Measurements from ENCODE around the gene RHEB.

The RHEB gene

DNA sequence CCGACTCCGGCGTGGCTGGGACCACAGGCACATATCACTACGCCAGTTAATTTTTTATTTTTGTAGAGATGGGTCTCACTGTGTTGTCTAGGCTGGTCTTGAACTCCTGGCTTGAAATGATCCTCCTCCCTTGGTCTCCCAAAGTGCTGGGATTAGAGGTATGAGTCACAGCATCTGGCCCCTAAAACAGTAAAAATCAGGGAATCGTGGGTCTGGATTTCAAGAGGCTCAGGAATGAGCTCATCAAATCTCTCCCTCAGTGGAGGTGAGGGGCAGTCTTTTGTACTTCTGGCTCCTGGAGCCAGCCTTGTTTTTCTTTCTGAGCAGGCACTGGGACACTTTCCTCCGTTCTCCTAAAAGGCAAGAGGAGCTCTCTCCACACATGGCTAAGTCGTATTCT, 32.1 kb upstream of the RHEB start:
- H3K79me2 ChIP-seq, result no peaks in the 10 kb centered on the region
- no peaks in the 10 kb centered on the region for H3K36me3 ChIP-seq (ENCODE audit: control insufficient read depth, insufficient read depth, low read length)
- H3K4me1 ChIP-seq, result peaks cover 13% of the 10 kb centered on the region
- H3K27me3 ChIP-seq (ENCODE audit: control insufficient read depth, insufficient read depth, low read length), result no peaks in the 10 kb centered on the region
- TF ChIP-seq, protein P1, sequence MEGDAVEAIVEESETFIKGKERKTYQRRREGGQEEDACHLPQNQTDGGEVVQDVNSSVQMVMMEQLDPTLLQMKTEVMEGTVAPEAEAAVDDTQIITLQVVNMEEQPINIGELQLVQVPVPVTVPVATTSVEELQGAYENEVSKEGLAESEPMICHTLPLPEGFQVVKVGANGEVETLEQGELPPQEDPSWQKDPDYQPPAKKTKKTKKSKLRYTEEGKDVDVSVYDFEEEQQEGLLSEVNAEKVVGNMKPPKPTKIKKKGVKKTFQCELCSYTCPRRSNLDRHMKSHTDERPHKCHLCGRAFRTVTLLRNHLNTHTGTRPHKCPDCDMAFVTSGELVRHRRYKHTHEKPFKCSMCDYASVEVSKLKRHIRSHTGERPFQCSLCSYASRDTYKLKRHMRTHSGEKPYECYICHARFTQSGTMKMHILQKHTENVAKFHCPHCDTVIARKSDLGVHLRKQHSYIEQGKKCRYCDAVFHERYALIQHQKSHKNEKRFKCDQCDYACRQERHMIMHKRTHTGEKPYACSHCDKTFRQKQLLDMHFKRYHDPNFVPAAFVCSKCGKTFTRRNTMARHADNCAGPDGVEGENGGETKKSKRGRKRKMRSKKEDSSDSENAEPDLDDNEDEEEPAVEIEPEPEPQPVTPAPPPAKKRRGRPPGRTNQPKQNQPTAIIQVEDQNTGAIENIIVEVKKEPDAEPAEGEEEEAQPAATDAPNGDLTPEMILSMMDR (IDR thresholded peaks at IDR 0.05), result no peak
- peak overlapping the region; percentile 81 for H2AFZ ChIP-seq
- H3K9ac ChIP-seq, result no peak overlapping the region
- no peak overlapping the region for H3K4me3 ChIP-seq (ENCODE audit: low read depth, low read length)
- H3K4me2 ChIP-seq (ENCODE audit: low read length), result no peak overlapping the region
- peak overlapping the region; percentile 75 for H3K27ac ChIP-seq
- no peaks in the 10 kb centered on the region for H3K9me3 ChIP-seq (ENCODE audit: control insufficient read depth, low read length)

DNA sequence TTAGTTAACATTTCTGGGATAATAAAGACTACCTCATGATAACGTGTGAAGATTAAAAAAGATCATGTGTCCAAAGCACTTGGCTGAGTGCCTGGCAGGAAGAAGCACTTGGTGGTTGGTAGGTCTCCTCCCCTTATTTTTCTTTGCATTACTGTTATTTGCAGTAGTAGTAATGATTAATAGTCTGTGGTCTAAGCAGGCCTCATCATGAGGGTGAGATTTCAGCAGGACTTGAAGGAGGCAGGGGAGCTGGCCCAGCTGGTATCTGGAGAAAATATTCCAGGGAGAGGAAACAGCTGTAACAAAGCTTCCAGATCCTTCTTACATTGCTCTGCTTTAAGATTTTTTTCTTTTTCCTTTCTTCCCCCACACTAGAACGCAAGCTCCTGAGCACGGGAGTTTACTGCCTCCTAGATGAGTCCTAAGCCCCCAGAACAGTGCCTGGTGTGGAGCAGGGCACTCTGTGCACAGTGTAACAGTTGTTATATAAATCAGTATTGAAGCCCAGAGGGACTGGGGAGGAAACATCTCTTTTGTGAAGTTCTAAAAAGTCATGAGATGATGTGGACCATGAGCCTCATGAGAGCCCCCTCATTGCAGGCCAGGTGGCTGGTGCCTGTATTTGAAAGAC, 31.1 kb upstream of the RHEB start:
- no peak overlapping the region for H2AFZ ChIP-seq
- no peak overlapping the region for H3K9ac ChIP-seq
- H3K36me3 ChIP-seq (ENCODE audit: control insufficient read depth, insufficient read depth, low read length), result no peaks in the 10 kb centered on the region
- no peaks in the 10 kb centered on the region for H3K9me3 ChIP-seq (ENCODE audit: control insufficient read depth, low read length)
- H3K4me1 ChIP-seq, result peaks cover 13% of the 10 kb centered on the region
- H3K27ac ChIP-seq, result no peak overlapping the region
- TF ChIP-seq, protein P1 (IDR thresholded peaks at IDR 0.05), result no peak
- H3K4me3 ChIP-seq (ENCODE audit: low read depth, low read length), result no peak overlapping the region
- H3K4me2 ChIP-seq (ENCODE audit: low read length), result no peak overlapping the region
- no peaks in the 10 kb centered on the region for H3K27me3 ChIP-seq (ENCODE audit: control insufficient read depth, insufficient read depth, low read length)
- no peaks in the 10 kb centered on the region for H3K79me2 ChIP-seq

DNA sequence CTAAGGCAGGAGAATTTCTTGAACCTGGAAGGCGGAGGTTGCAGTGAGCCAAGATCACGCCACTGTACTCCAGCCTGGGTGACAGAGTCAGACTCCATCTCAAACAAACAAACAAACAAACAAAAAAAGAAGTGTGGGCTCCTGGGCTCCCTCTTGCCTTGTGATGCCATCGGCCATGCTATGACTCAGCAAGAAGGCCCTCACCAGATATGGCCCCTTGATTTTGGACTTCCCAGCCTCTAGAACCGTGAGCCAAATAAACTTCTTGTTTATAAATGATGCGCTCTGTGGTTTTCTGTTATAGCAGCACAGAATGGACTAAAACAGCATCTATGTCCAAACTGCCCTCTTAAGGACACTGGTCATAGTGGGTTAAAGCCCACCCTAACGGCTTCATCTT, 29.9 kb upstream of the RHEB start:
- Histone ChIP-seq H3K79me2 (no peaks in the 10 kb centered on the region), H3K4me2 (ENCODE audit: low read length) (no peak overlapping the region), H3K27me3 (ENCODE audit: control insufficient read depth, insufficient read depth, low read length) (no peaks in the 10 kb centered on the region), H3K9me3 (ENCODE audit: control insufficient read depth, low read length) (no peaks in the 10 kb centered on the region), H2AFZ (no peak overlapping the region), H3K4me3 (ENCODE audit: low read depth, low read length) (no peak overlapping the region), H3K4me1 (peaks cover 13% of the 10 kb centered on the region), H3K27ac (no peak overlapping the region), H3K36me3 (ENCODE audit: control insufficient read depth, insufficient read depth, low read length) (no peaks in the 10 kb centered on the region), H3K9ac (no peak overlapping the region)
- TF ChIP-seq, protein P1 (IDR thresholded peaks at IDR 0.05), result no peak

DNA sequence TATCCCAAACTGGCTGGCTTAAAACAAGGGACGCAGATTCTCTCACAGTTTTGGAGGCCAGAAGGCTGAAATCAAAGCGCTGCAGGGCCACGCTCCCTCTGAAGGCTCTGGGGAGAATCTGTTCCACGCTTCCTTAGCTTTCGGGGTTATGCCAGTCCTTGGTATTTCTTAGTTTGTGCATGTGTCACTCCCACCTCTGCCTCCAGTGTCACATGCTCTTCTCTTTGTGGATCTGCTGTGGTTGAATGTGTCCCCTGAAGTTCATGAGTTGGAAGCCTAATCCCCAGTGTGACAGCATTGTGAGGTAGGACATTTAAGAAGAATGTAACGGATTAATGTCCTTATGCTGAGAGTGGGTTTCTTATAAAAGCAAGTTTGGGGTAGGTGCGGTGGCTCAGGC, 29.4 kb upstream of the RHEB start:
- Histone ChIP-seq H3K4me3 (ENCODE audit: low read depth, low read length) (no peak overlapping the region), H3K4me1 (peaks cover 13% of the 10 kb centered on the region), H3K9ac (no peak overlapping the region), H3K27ac (no peak overlapping the region), H3K36me3 (ENCODE audit: control insufficient read depth, insufficient read depth, low read length) (no peaks in the 10 kb centered on the region), H3K79me2 (no peaks in the 10 kb centered on the region), H2AFZ (no peak overlapping the region), H3K9me3 (ENCODE audit: control insufficient read depth, low read length) (no peaks in the 10 kb centered on the region), H3K4me2 (ENCODE audit: low read length) (no peak overlapping the region), H3K27me3 (ENCODE audit: control insufficient read depth, insufficient read depth, low read length) (no peaks in the 10 kb centered on the region)
- TF ChIP-seq, protein P1 (IDR thresholded peaks at IDR 0.05), result no peak

DNA sequence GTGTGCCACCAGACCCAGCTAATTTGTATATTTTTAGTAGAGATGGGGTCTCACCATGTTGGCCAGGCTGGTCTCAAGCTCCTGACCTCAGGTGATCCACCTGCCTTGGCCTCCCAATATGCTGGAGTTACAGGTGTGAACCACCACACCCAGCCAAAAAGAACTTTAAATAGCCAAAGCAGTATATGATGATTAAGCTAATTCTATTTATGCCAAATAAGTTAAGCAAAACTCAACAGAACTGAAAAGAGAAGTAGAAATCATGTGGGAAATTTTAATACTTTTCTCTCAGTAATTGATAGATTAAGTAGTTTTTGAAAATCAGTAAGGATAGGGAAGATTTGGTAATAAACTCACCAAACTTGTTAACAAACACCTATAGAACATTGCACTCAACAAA, 24.5 kb upstream of the RHEB start:
- Histone ChIP-seq H3K4me2 (ENCODE audit: low read length) (no peak overlapping the region), H3K36me3 (ENCODE audit: control insufficient read depth, insufficient read depth, low read length) (no peaks in the 10 kb centered on the region), H3K79me2 (no peaks in the 10 kb centered on the region), H2AFZ (no peak overlapping the region), H3K4me1 (no peaks in the 10 kb centered on the region), H3K9ac (no peak overlapping the region), H3K9me3 (ENCODE audit: control insufficient read depth, low read length) (no peaks in the 10 kb centered on the region), H3K4me3 (ENCODE audit: low read depth, low read length) (no peak overlapping the region), H3K27me3 (ENCODE audit: control insufficient read depth, insufficient read depth, low read length) (no peaks in the 10 kb centered on the region), H3K27ac (no peak overlapping the region)
- TF ChIP-seq, protein P1 (IDR thresholded peaks at IDR 0.05), result no peak
